ENCODE data around the gene OLFML3.
A peak's percentile ranks its signal among the peaks of the same experiment; 100 is the strongest.
"Not testable (repeated sequence)": the region's sequence is repeated elsewhere in the genome, so short reads cannot be mapped to it uniquely, and the experiment has no call there.

OLFML3 gene

DNA sequence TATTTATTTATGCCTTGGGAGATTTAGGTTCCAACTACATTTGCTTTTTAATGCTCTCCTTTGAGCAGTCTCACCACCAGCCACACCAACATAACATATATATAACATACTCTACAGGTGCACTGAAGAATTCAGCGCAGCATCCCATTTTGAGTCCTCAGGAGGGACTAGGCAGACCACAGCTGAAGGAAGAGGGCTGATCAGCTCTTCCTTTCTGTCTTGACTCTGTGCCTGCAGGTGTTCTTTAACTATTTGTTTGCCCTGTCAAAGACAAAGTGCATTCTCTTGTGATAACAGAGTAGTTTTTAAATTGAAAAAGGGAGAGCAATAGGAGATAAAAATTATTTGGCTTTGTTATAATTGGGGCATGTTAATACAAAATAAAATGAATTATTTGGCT is 33.2 kb upstream of the OLFML3 start:
- H3K4me2 ChIP-seq (ENCODE audit: low read depth, low read length) = peak overlapping the region; percentile 77; the same call in 1 of the 2 replicates
- H3K27me3 ChIP-seq (replicated peaks; ENCODE audit: insufficient read depth, low read length) = no peaks in the 10 kb centered on the region
- no peaks in the 10 kb centered on the region for H4K20me1 ChIP-seq (ENCODE audit: insufficient read depth, low read length)
- H3K36me3 ChIP-seq (replicated peaks; ENCODE audit: insufficient read depth, low read length) = no peaks in the 10 kb centered on the region
- no peaks in the 10 kb centered on the region for H3K9me3 ChIP-seq (replicated peaks; ENCODE audit: insufficient read depth, low read length)
- peak overlapping the region; percentile 36; the same call in 1 of the 2 replicates for H3K4me3 ChIP-seq (ENCODE audit: low read length)
- H2AFZ ChIP-seq (ENCODE audit: low read length) = no peak overlapping the region
- TF ChIP-seq EZH2phosphoT487 (IDR thresholded peaks at IDR 0.05; ENCODE audit: low read length) (no peak), EZH2 (optimal IDR thresholded peaks at IDR 0.05; ENCODE audit: low read depth, low read length) (no peak)
- TF ChIP-seq, protein P1, sequence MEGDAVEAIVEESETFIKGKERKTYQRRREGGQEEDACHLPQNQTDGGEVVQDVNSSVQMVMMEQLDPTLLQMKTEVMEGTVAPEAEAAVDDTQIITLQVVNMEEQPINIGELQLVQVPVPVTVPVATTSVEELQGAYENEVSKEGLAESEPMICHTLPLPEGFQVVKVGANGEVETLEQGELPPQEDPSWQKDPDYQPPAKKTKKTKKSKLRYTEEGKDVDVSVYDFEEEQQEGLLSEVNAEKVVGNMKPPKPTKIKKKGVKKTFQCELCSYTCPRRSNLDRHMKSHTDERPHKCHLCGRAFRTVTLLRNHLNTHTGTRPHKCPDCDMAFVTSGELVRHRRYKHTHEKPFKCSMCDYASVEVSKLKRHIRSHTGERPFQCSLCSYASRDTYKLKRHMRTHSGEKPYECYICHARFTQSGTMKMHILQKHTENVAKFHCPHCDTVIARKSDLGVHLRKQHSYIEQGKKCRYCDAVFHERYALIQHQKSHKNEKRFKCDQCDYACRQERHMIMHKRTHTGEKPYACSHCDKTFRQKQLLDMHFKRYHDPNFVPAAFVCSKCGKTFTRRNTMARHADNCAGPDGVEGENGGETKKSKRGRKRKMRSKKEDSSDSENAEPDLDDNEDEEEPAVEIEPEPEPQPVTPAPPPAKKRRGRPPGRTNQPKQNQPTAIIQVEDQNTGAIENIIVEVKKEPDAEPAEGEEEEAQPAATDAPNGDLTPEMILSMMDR (IDR thresholded peaks at IDR 0.05; ENCODE audit: low read length) = no peak
- H3K27ac ChIP-seq (ENCODE audit: low read length) = peak overlapping the region; percentile 69
- peaks cover 38% of the 10 kb centered on the region for H3F3A ChIP-seq (ENCODE audit: insufficient read depth, low read length)
- H3K4me1 ChIP-seq (ENCODE audit: low read length) = peaks cover 37% of the 10 kb centered on the region
- no peaks in the 10 kb centered on the region for H3K9me2 ChIP-seq (replicated peaks; ENCODE audit: insufficient read depth, low read length)
- peaks cover 87% of the 10 kb centered on the region for H3K79me2 ChIP-seq (ENCODE audit: low read length)
- peak; percentile 79 for DNase-seq
- peak overlapping the region; percentile 37; the same call in 1 of the 2 replicates for H3K9ac ChIP-seq (ENCODE audit: low read length)

DNA sequence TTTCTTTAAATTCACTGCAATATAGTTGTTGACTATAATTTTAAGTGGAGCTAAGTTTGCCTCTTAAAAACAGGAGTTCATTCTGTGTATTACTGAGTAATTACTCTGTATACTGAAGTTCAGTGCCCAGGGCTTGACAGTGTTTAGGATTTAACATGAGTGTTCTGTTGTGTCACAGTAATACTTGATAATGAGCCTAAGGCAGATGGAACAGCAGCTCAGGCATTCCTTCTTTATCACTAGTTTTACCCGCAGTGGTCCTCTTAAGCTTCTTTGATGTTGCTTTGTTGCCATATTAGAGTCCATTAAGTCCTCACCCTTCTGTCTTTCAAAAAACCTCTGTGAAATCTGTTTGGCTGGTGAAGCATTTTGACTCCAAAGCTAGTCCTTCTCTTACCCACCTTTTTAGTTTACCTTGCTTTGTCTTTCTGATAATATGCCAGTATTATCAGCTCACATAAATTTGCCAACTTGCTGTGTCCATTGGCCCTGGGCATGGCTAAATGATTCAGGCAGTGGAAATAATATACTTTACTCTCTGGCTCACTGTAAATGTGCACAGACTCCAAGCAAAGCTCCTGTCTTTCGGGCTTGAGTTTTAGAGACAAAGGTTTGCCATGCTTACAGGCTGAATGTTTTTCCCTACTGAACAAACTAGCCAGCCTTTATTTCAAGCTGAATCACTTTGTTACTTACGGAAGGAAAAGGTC is 32.4 kb upstream of the OLFML3 start:
- Histone ChIP-seq H3K4me1 (ENCODE audit: low read length) (peaks cover 33% of the 10 kb centered on the region; the same call in 1 of the 2 replicates), H3K36me3 (replicated peaks; ENCODE audit: insufficient read depth, low read length) (no peaks in the 10 kb centered on the region), H3K9ac (ENCODE audit: low read length) (peak overlapping the region; percentile 37; the same call in 1 of the 2 replicates), H3K4me3 (ENCODE audit: low read length) (peak overlapping the region; percentile 36), H3F3A (ENCODE audit: insufficient read depth, low read length) (peaks cover 34% of the 10 kb centered on the region), H3K4me2 (ENCODE audit: low read depth, low read length) (peak overlapping the region; percentile 77), H3K9me2 (replicated peaks; ENCODE audit: insufficient read depth, low read length) (no peaks in the 10 kb centered on the region), H4K20me1 (ENCODE audit: insufficient read depth, low read length) (no peaks in the 10 kb centered on the region), H3K9me3 (replicated peaks; ENCODE audit: insufficient read depth, low read length) (no peaks in the 10 kb centered on the region), H3K79me2 (ENCODE audit: low read length) (peaks cover 94% of the 10 kb centered on the region), H3K27me3 (replicated peaks; ENCODE audit: insufficient read depth, low read length) (no peaks in the 10 kb centered on the region), H3K27ac (ENCODE audit: low read length) (peak overlapping the region; percentile 69), H2AFZ (ENCODE audit: low read length) (no peak overlapping the region)
- TF ChIP-seq, protein P1 (IDR thresholded peaks at IDR 0.05; ENCODE audit: low read length) = no peak
- TF ChIP-seq EZH2 (optimal IDR thresholded peaks at IDR 0.05; ENCODE audit: low read depth, low read length) (no peak), EZH2phosphoT487 (IDR thresholded peaks at IDR 0.05; ENCODE audit: low read length) (no peak)
- no peak for DNase-seq

DNA sequence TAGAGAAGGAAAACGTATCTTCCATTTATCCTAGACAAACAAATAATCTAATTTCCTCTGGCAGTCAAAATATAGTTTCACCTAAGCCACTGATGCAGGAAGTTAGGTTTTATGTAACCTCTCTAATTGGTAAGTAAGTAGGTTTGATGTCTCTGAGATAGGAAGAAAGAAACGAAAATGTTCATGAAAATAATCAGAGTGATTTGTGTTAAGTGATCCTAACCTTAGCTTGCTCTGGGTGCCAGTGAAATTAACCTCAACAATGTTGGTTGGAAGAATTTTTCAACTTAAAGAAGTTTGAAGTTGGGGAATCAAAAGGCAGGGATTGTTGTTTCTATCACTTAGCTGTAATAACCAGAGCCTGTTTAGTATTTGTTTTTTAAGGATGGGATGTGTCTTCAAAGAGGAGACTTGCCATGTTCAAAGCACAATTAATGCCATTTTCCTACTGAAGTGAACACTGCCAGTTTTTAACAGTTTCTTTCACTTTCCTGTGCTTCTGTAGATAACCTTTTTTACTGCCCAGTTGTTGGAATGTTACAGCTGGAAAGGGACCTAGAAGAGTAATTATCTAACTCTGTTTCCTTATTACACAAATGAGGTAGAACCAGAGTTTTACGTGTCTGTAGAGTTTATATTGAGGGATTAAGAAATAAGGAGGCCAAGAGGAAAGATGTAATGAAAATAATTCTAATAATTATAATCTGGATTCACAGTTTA is 31.7 kb upstream of the OLFML3 start:
- H3K27ac ChIP-seq (ENCODE audit: low read length) = peak overlapping the region; percentile 69; the same call in 1 of the 2 replicates
- H4K20me1 ChIP-seq (ENCODE audit: insufficient read depth, low read length) = no peaks in the 10 kb centered on the region
- H3K4me1 ChIP-seq (ENCODE audit: low read length) = peaks cover 28% of the 10 kb centered on the region; the same call in 1 of the 2 replicates
- peaks cover 95% of the 10 kb centered on the region for H3K79me2 ChIP-seq (ENCODE audit: low read length)
- peak overlapping the region; percentile 37; the same call in 1 of the 2 replicates for H3K9ac ChIP-seq (ENCODE audit: low read length)
- no peak overlapping the region for H2AFZ ChIP-seq (ENCODE audit: low read length)
- peak overlapping the region; percentile 36 for H3K4me3 ChIP-seq (ENCODE audit: low read length)
- no peaks in the 10 kb centered on the region for H3K36me3 ChIP-seq (replicated peaks; ENCODE audit: insufficient read depth, low read length)
- no peaks in the 10 kb centered on the region for H3K9me2 ChIP-seq (replicated peaks; ENCODE audit: insufficient read depth, low read length)
- no peaks in the 10 kb centered on the region for H3K27me3 ChIP-seq (replicated peaks; ENCODE audit: insufficient read depth, low read length)
- no peaks in the 10 kb centered on the region for H3K9me3 ChIP-seq (replicated peaks; ENCODE audit: insufficient read depth, low read length)
- peaks cover 29% of the 10 kb centered on the region for H3F3A ChIP-seq (ENCODE audit: insufficient read depth, low read length)
- TF ChIP-seq EZH2phosphoT487 (IDR thresholded peaks at IDR 0.05; ENCODE audit: low read length) = no peak
- TF ChIP-seq, protein P1 (IDR thresholded peaks at IDR 0.05; ENCODE audit: low read length) = no peak
- no peak for TF ChIP-seq EZH2 (optimal IDR thresholded peaks at IDR 0.05; ENCODE audit: low read depth, low read length)
- DNase-seq = peak; percentile 14
- H3K4me2 ChIP-seq (ENCODE audit: low read depth, low read length) = peak overlapping the region; percentile 77

DNA sequence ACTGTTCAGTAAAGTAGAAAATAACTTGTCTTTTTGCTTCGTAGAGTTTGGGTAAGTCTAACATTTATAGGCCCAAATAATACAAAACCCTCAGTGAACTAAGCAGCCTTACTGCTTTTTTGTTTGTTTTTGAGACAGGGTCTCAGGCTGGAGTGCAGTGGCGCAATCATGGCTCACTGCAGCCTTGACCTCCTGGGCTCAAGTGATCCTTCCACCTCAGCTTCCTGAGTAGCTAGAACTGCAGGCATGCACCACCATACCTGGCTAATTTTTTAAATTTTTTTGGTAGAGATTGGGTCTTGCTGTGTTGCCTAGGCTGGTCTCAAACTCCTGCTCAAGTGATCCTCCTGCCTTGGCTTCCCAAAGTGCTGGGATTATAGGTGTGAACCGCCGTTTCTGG is 31.1 kb upstream of the OLFML3 start:
- H3K36me3 ChIP-seq (replicated peaks; ENCODE audit: insufficient read depth, low read length); H3K27me3 ChIP-seq (replicated peaks; ENCODE audit: insufficient read depth, low read length); H3K4me3 ChIP-seq (ENCODE audit: low read length); H2AFZ ChIP-seq (ENCODE audit: low read length); H3K9ac ChIP-seq (ENCODE audit: low read length); DNase-seq; H3K9me3 ChIP-seq (replicated peaks; ENCODE audit: insufficient read depth, low read length); H3K9me2 ChIP-seq (replicated peaks; ENCODE audit: insufficient read depth, low read length); H4K20me1 ChIP-seq (ENCODE audit: insufficient read depth, low read length): not testable (repeated sequence)
- Histone ChIP-seq H3K79me2 (ENCODE audit: low read length) (peaks cover 93% of the 10 kb centered on the region), H3F3A (ENCODE audit: insufficient read depth, low read length) (peaks cover 29% of the 10 kb centered on the region), H3K27ac (ENCODE audit: low read length) (peak overlapping the region; percentile 69; the same call in 1 of the 2 replicates), H3K4me2 (ENCODE audit: low read depth, low read length) (peak overlapping the region; percentile 77; the same call in 1 of the 2 replicates), H3K4me1 (ENCODE audit: low read length) (peaks cover 28% of the 10 kb centered on the region; the same call in 1 of the 2 replicates)

Measured in MM.1S (cell line).